Activated T-helper 9 cell treated with anti-CD3 and anti-CD28 coated beads, Interleukin-2, amount 50 U/mL, for 16 hours (primary cell): ENCODE data around the gene PFKFB4.
A peak's percentile ranks its signal among the peaks of the same experiment; 100 is the strongest.

Experiments
- DNase-seq: peaks from one replicate; pipeline ENCODE4 v3.0.0-alpha.2; 2020; ENCODE audit warnings: low read depth

PFKFB4 gene

GRCh38 chr3:48556796-48557626 lies at the start of gene PFKFB4:
Gene PFKFB4, minus strand, starts transcription at chr3:48556803. Its CDS starts 26 bp downstream, at chr3:48556777.
- peak; percentile 97 for DNase-seq

- no peak for DNase-seq
These were observed 45.0 kb upstream of the PFKFB4 start for GRCh38 chr3:48601622-48601994.

- DNase-seq: no peak
These were observed 44.4 kb upstream of the PFKFB4 start for GRCh38 chr3:48600711-48601621.

- DNase-seq: no peak
These were observed 43.1 kb upstream of the PFKFB4 start for GRCh38 chr3:48599509-48600285.

- no peak for DNase-seq
These were observed 42.5 kb upstream of the PFKFB4 start for GRCh38 chr3:48599077-48599501.

GRCh38 chr3:48598323-48599076 lies 41.9 kb upstream of the PFKFB4 start:
- DNase-seq: no peak

GRCh38 chr3:48597408-48597800 lies 40.8 kb upstream of the PFKFB4 start:
- no peak for DNase-seq

- no peak for DNase-seq
These were observed 40.2 kb upstream of the PFKFB4 start for GRCh38 chr3:48596676-48597407.

- no peak for DNase-seq
These were observed 39.6 kb upstream of the PFKFB4 start for GRCh38 chr3:48596157-48596556.

GRCh38 chr3:48595526-48596121 lies 39.0 kb upstream of the PFKFB4 start:
- no peak for DNase-seq

GRCh38 chr3:48595075-48595525 lies 38.5 kb upstream of the PFKFB4 start, which contains the start of gene COL7A1:
Gene COL7A1, minus strand, starts transcription at chr3:48595329. Its CDS starts 170 bp downstream, at chr3:48595159.
- DNase-seq: no peak

- no peak for DNase-seq
These were observed 37.9 kb upstream of the PFKFB4 start for GRCh38 chr3:48594417-48595049.

- no peak for DNase-seq
These were observed 36.7 kb upstream of the PFKFB4 start for GRCh38 chr3:48593337-48593736.

GRCh38 chr3:48592519-48593087 lies 36.0 kb upstream of the PFKFB4 start:
- no peak for DNase-seq

- DNase-seq: no peak
These were observed 35.4 kb upstream of the PFKFB4 start for GRCh38 chr3:48591886-48592518.

GRCh38 chr3:48591436-48591835 lies 34.8 kb upstream of the PFKFB4 start:
- no peak for DNase-seq

GRCh38 chr3:48588230-48588629 lies 31.6 kb upstream of the PFKFB4 start:
- no peak for DNase-seq

GRCh38 chr3:48587686-48588085 lies 31.1 kb upstream of the PFKFB4 start:
- no peak for DNase-seq

- no peak for DNase-seq
These were observed 28.8 kb upstream of the PFKFB4 start for GRCh38 chr3:48585411-48585810.
